Adrenal gland (tissue), 5 donors: Measurements from ENCODE around the gene ELL2.
"Not testable (repeated sequence)": the region's sequence is repeated elsewhere in the genome, so short reads cannot be mapped to it uniquely, and the experiment has no call there.

ENCODE experiments used
- POLR2A ChIP-seq, 2 donors: fragments of 450-650 bp; IDR thresholded peaks; one replicate each; pipeline ENCODE4 v1.6.1; 2017; ENCODE audit warnings: antibody characterized with exemption in 2 of 2, mild to moderate bottlenecking in 2 of 2, moderate library complexity in 1 of 2
- TF ChIP-seq, protein P1 (sequence below), 6 experiments: fragments of 450-650 bp in 4 of 6; fragments of 200-600 bp in 2 of 6; sonication (generic) in 1 of 6; IDR thresholded peaks; 1 replicate in 5 of 6; 2 replicates in 1 of 6; pipeline versions ENCODE4 v1.5.1 to v1.8.0; 2016 to 2021; ENCODE audit warnings: antibody characterized with exemption in 6 of 6, mild to moderate bottlenecking in 2 of 6, moderate library complexity in 1 of 6
- donor health status: DM: no; HTN: no; CAD: no.

DNA sequence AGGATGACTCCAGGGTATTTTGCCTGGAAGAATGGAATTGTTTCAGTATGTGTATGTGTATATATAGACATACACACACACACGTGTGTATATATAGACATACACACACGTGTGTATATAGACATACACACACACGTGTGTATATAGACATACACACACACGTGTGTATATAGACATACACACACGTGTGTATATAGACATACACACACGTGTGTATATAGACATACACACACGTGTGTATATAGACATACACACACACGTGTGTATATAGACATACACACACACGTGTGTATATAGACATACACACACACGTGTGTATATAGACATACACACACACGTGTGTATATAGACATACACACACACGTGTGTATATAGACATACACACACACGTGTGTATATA, 34.4 kb downstream of the ELL2 start:
- TF ChIP-seq POLR2A (IDR thresholded peaks at IDR 0.05), result not testable (repeated sequence)
- TF ChIP-seq, protein P1, sequence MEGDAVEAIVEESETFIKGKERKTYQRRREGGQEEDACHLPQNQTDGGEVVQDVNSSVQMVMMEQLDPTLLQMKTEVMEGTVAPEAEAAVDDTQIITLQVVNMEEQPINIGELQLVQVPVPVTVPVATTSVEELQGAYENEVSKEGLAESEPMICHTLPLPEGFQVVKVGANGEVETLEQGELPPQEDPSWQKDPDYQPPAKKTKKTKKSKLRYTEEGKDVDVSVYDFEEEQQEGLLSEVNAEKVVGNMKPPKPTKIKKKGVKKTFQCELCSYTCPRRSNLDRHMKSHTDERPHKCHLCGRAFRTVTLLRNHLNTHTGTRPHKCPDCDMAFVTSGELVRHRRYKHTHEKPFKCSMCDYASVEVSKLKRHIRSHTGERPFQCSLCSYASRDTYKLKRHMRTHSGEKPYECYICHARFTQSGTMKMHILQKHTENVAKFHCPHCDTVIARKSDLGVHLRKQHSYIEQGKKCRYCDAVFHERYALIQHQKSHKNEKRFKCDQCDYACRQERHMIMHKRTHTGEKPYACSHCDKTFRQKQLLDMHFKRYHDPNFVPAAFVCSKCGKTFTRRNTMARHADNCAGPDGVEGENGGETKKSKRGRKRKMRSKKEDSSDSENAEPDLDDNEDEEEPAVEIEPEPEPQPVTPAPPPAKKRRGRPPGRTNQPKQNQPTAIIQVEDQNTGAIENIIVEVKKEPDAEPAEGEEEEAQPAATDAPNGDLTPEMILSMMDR (IDR thresholded peaks at IDR 0.05), result not testable (repeated sequence)
